Type B pancreatic cell (in vitro differentiated cells): ENCODE data around the gene TUBA3E. TPM values are rescaled to one million over a fixed set of nuclear protein-coding genes. Genes with fewer than 3 reads are reported as not detected.
"Not testable (repeated sequence)": the region's sequence is repeated elsewhere in the genome, so short reads cannot be mapped to it uniquely, and the experiment has no call there.

Source experiments
- DNase-seq: peaks from one replicate; pipeline ENCODE4 v3.0.0; 2021; ENCODE audit warnings: mixed read lengths; ENCODE audit not compliant: unreplicated experiment; ENCODE audit errors: extremely low spot score
- H3K27ac Mint-ChIP-seq: 2 replicates; pipeline ENCODE4 v1.8.0; 2021; ENCODE audit warnings: mild to moderate bottlenecking, mixed read lengths
- H3K27me3 Mint-ChIP-seq: 2 replicates; pipeline ENCODE4 v1.8.0; 2021; ENCODE audit warnings: mixed read lengths
- H3K36me3 Mint-ChIP-seq: 2 replicates; pipeline ENCODE4 v1.8.0; 2021; ENCODE audit warnings: mixed read lengths
- H3K4me1 Mint-ChIP-seq: one replicate; pipeline ENCODE4 v1.8.0; 2021; ENCODE audit warnings: mixed read lengths; ENCODE audit not compliant: unreplicated experiment
- H3K4me3 Mint-ChIP-seq: 2 replicates; pipeline ENCODE4 v1.8.0; 2021; ENCODE audit warnings: mild to moderate bottlenecking, mixed read lengths
- H3K9me3 Mint-ChIP-seq: 2 replicates; pipeline ENCODE4 v1.8.0; 2021; ENCODE audit warnings: mixed read lengths
- total RNA-seq: library from RNA; stranded (reverse); gene quantifications from 2 replicates; pipeline ENCODE4 v1.2.1, GENCODE V29; 2021; ENCODE audit warnings: low replicate concordance
- TF ChIP-seq, protein P1 (sequence below): fragments of 200-600 bp; sonication (generic); conservative IDR thresholded peaks from 2 replicates; pipeline ENCODE4 v1.5.0; 2021; ENCODE audit warnings: antibody characterized with exemption, mild to moderate bottlenecking

Gene TUBA3E
- total RNA-seq, 1 donor from 2014 or later: not detected

DNA sequence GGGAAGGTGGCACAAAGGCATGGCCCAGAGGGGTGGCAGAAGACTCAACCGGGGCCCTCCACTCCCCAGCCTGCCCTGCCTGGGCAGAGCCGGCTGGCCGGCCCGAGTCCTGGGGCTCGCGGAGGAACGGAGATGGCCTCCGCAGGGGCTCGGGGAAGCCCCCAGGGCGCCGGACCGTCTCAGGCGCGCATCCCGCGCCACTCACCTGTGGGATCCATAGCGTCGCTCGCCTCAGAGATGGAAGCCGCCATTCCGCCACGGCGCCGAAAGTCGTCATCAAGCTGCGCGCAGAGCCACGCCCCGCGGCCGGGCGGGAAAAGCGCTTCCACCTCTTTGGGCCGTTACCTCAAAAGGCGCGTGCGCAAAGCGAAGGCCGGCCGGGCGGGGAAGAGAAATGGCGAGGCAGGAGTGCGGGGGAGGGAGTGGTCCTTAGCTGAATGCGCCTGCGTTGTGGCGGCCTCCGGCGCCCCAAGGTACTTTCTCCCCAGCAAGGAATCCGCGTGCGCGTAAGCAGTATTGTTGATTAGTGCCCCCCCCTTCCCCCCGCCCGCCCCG is 16.8 kb downstream of the TUBA3E start, which contains the start of gene SMPD4:
Gene SMPD4 (minus strand): TSS at position 278 of the 555 bp plus-strand sequence. CDS start 5,010 bp downstream, outside the sequence.
- Mint-ChIP-seq H3K4me1 (peaks cover 9% of the 10 kb centered on the region), H3K9me3 (no peaks in the 10 kb centered on the region), H3K4me3 (peak within 1 kb of the TSS; percentile 94), H3K27ac (peak within 1 kb of the TSS; percentile 89), H3K27me3 (no peaks in the 10 kb centered on the region), H3K36me3 (peaks cover 5% of the 10 kb centered on the region)
- DNase-seq: peak; percentile 98
- TF ChIP-seq, protein P1, sequence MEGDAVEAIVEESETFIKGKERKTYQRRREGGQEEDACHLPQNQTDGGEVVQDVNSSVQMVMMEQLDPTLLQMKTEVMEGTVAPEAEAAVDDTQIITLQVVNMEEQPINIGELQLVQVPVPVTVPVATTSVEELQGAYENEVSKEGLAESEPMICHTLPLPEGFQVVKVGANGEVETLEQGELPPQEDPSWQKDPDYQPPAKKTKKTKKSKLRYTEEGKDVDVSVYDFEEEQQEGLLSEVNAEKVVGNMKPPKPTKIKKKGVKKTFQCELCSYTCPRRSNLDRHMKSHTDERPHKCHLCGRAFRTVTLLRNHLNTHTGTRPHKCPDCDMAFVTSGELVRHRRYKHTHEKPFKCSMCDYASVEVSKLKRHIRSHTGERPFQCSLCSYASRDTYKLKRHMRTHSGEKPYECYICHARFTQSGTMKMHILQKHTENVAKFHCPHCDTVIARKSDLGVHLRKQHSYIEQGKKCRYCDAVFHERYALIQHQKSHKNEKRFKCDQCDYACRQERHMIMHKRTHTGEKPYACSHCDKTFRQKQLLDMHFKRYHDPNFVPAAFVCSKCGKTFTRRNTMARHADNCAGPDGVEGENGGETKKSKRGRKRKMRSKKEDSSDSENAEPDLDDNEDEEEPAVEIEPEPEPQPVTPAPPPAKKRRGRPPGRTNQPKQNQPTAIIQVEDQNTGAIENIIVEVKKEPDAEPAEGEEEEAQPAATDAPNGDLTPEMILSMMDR: no peak

DNA sequence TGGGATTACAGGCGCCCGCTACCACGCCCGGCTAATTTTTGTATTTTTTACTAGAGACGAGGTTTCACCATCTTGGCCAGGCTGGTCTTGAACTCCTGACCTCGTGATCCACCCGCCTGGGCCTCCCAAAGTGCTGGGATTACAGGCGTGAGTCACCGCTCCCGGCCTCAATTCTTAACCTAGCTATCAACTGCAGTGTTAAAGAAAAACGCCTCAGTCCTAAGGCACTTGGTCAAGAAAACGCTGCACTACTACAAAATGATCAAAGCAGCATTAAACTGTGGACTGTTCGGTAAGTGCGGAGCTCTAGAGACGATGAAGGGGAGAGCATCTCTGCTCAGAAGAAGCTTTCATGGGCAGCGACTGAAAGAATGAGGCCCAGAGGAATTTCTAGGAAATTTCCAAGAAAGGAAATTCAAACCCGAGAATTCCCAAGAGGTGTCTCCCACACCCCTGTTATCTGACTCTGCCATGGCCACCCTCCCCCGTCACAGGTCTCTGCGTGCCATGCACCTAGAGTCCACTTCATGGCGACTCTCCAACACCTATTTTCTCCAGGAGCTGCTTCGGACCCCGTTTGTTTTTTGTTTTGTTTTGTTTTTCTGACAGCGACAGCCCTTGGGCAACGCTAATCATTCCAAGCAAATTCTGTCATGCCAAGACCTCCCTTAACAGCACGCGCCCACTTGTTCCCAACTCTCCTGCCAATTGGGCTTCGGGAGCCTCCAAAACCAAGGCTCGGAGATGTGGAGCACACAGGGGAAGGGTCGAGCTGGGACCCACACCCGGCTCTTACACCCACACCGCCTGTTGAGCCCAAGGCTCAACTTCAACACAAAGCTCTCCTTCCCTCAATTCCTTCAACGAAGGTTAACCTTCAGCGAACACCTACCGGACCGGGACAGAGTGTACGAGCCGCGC is 17.6 kb downstream of the TUBA3E start:
- not testable (repeated sequence) for H3K4me1 Mint-ChIP-seq, H3K9me3 Mint-ChIP-seq, H3K27me3 Mint-ChIP-seq, DNase-seq, H3K36me3 Mint-ChIP-seq
- Mint-ChIP-seq H3K4me3 (peak overlapping the region; percentile 94), H3K27ac (peak overlapping the region; percentile 89)

DNA sequence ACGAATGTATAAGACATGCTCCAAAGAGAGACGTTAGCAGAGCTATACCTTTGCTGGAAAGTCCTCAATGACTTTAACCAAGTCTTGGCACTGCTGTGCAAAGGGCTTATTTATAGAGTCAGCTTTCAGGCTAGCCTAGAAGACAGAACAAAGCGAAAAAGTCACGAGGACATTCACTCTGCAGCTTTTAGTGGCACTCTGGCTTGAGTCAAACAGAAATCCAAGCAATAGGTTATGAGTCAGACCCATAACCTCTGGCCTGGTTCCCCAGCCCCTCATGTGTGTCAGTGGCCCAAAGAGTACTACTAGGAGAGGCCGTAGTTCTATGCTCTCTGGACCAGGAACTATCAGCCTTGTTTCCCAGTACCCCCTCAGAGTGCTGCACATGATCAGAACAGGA is 23.4 kb downstream of the TUBA3E start:
- H3K27ac Mint-ChIP-seq, H3K36me3 Mint-ChIP-seq, H3K27me3 Mint-ChIP-seq, H3K4me1 Mint-ChIP-seq, H3K4me3 Mint-ChIP-seq, DNase-seq, H3K9me3 Mint-ChIP-seq: not testable (repeated sequence)

DNA sequence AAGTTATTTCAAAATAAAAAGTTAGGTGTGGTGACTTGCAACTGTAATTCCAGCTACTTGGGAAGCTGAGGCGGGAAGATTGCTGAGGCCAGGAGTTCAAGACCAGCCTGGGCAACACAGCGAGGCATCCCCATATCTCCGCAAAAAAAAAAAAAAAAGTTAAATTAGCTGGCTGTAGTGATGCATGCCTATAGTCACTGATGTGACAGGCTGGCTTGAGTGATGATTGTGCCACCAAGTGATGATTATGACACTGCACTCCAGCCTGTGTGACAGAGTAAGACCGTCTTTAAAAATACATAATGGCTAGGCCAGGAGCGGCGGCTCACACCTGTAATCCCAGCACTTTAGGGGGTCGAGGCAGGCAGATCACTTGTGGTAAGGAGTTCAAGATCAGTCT is 28.3 kb downstream of the TUBA3E start:
- TF ChIP-seq, protein P1: no peak
- no peaks in the 10 kb centered on the region for H3K9me3 Mint-ChIP-seq
- H3K36me3 Mint-ChIP-seq: peaks cover 18% of the 10 kb centered on the region
- no peaks in the 10 kb centered on the region for H3K4me1 Mint-ChIP-seq
- H3K27ac Mint-ChIP-seq: no peak overlapping the region
- H3K4me3 Mint-ChIP-seq: no peak overlapping the region
- no peaks in the 10 kb centered on the region for H3K27me3 Mint-ChIP-seq
- no peak for DNase-seq

DNA sequence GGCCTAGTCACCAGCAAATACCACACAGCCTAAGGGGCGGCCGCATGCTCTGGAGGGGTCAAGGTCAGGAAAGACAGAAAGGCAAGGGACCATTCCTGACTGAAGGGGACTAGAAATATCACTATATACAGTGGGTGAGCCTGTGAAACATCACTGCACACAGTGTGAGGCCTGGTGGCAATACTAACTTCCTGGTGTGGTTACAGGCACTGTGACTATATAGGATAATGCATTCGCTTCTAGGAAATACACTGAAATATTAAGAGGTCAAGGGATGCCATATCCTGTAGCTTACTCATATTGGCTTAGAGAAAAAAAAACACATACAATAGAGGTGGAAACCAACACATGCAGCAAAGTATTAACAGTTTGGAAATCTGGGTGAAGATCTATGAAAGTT is 29.1 kb downstream of the TUBA3E start:
- H3K27me3 Mint-ChIP-seq, H3K4me3 Mint-ChIP-seq, H3K4me1 Mint-ChIP-seq, H3K9me3 Mint-ChIP-seq, H3K27ac Mint-ChIP-seq, DNase-seq: not testable (repeated sequence)
- peaks cover 24% of the 10 kb centered on the region for H3K36me3 Mint-ChIP-seq

DNA sequence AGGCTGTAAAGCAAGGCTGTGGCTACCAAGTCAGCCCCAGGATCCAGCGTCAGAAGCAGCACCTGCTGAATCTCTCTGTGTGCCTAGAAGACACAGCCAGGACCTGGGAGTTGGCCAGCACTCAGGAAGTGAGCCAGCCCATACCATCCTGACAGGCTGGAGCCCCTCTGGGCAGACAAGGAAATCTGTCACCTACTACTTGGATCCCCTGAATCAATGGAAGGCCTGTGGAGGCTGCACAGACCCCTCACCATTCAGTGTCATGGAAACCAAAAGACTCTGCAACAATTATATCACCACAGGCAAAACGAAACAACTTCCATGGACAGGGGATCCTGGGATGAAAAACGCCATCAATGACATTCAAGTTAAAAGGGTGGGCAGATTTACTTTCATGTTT is 31.6 kb downstream of the TUBA3E start:
- DNase-seq, H3K27me3 Mint-ChIP-seq, H3K4me1 Mint-ChIP-seq, H3K4me3 Mint-ChIP-seq, H3K27ac Mint-ChIP-seq, H3K9me3 Mint-ChIP-seq: not testable (repeated sequence)
- peaks cover 25% of the 10 kb centered on the region for H3K36me3 Mint-ChIP-seq

DNA sequence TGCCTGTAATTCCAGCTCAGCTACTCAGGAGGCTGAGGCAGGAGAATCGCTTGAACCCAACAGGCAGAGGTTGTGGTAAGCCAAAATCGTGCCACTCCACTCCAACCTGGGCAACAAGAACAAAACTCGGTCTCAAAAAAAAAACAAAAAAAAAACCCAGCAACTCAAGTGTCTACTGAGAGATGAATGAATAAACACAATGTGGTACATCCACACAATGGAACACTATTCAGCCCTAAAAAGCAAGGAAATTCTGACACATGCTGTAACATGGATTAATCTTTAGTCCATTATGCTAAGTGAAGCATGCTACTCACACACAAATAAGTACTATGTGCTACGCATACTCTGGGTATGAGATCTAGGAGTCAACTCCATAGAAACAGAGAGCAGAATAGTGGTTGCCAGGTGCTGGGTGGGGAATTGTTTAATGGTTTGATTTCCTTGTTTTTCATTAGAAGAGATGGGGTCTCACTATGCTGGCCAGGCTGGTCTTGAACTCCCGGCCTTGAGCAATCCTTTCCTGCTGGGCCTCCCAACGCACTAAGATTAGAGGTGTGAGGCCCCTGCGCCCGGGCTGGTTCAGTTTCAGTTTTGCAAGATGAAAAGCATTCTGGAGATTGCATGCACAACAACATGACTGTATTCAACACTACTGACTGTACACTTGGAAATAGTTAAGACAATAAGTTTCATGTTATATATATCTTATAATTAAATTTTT is 32.8 kb downstream of the TUBA3E start:
- H3K4me1 Mint-ChIP-seq: no peaks in the 10 kb centered on the region
- H3K27me3 Mint-ChIP-seq: no peaks in the 10 kb centered on the region
- peaks cover 25% of the 10 kb centered on the region for H3K36me3 Mint-ChIP-seq
- H3K9me3 Mint-ChIP-seq: no peaks in the 10 kb centered on the region
- H3K4me3 Mint-ChIP-seq: no peak overlapping the region
- no peak for DNase-seq
- no peak overlapping the region for H3K27ac Mint-ChIP-seq
- TF ChIP-seq, protein P1: no peak
